DOHH2 (cell line): ENCODE results near the gene HIPK2.
A peak's percentile ranks its signal among the peaks of the same experiment; 100 is the strongest.

Experiments used
- H3F3A ChIP-seq: fragments of 200-600 bp; sonication (generic), shearing (Covaris generic); 2 replicates; pipeline ENCODE4 v1.6.0; 2016; ENCODE audit warnings: antibody characterized with exemption, mild to moderate bottlenecking; ENCODE audit not compliant: control insufficient read depth, insufficient read depth
- H3K27ac ChIP-seq: fragments of 200-600 bp; sonication (generic); 2 replicates; pipeline ENCODE4 v1.5.1; 2014; ENCODE audit warnings: low read depth, mild to moderate bottlenecking, low read length, moderate library complexity
- H3K27me3 ChIP-seq: fragments of 200-600 bp; sonication (generic); 2 replicates; pipeline ENCODE4 v1.6.1; 2014; ENCODE audit warnings: mild to moderate bottlenecking, low read length, mixed read lengths; ENCODE audit not compliant: control insufficient read depth
- H3K36me3 ChIP-seq: fragments of 200-600 bp; sonication (generic); 2 replicates; pipeline ENCODE4 v1.6.1; 2014; ENCODE audit warnings: mild to moderate bottlenecking, low read length, moderate library complexity, mixed read lengths; ENCODE audit not compliant: control insufficient read depth
- H3K4me1 ChIP-seq: fragments of 200-600 bp; sonication (generic); 2 replicates; pipeline ENCODE4 v1.6.1; 2014; ENCODE audit warnings: mild to moderate bottlenecking, low read length, mixed read lengths; ENCODE audit not compliant: control insufficient read depth
- H3K4me2 ChIP-seq: fragments of 200-600 bp; sonication (generic); 2 replicates; pipeline ENCODE4 v1.6.0; 2014; ENCODE audit warnings: mild to moderate bottlenecking, low read length, moderate library complexity
- H3K4me3 ChIP-seq: fragments of 200-600 bp; sonication (generic); 2 replicates; pipeline ENCODE4 v1.5.1; 2014; ENCODE audit warnings: mild to moderate bottlenecking, low read length, mixed read lengths
- H3K79me2 ChIP-seq: fragments of 200-600 bp; sonication (generic); 2 replicates; pipeline ENCODE4 v1.6.1; 2014; ENCODE audit warnings: mild to moderate bottlenecking, low read length, mixed read lengths; ENCODE audit not compliant: control insufficient read depth
- H3K9me2 ChIP-seq: fragments of 200-600 bp; sonication (generic); replicated peaks from 2 replicates; pipeline ENCODE4 v1.6.1; 2014; ENCODE audit warnings: mild to moderate bottlenecking, low read length, mixed read lengths; ENCODE audit not compliant: control insufficient read depth
- H3K9me3 ChIP-seq: fragments of 200-600 bp; sonication (generic); 2 replicates; pipeline ENCODE4 v1.6.1; 2014; ENCODE audit warnings: antibody characterized with exemption, low read length, mixed read lengths; ENCODE audit not compliant: control insufficient read depth, insufficient read depth
- H4K20me1 ChIP-seq: fragments of 200-600 bp; sonication (generic); 2 replicates; pipeline ENCODE4 v1.6.0; 2014; ENCODE audit warnings: low read depth, mild to moderate bottlenecking, antibody characterized with exemption, low read length, moderate library complexity; ENCODE audit not compliant: control insufficient read depth, insufficient read depth
- CTCF ChIP-seq: fragments of 200-600 bp; sonication (generic); IDR thresholded peaks from one replicate; pipeline ENCODE4 v1.5.1; 2014; ENCODE audit warnings: antibody characterized with exemption, mild to moderate bottlenecking, low read depth, low read length; ENCODE audit not compliant: poor library complexity, severe bottlenecking
- EZH2phosphoT487 ChIP-seq: fragments of 200-600 bp; sonication (generic); IDR thresholded peaks from 2 replicates; pipeline ENCODE4 v1.6.1; 2017; ENCODE audit warnings: borderline replicate concordance, mild to moderate bottlenecking, antibody characterized with exemption, low read length, moderate library complexity, mixed read lengths

The HIPK2 gene

DNA sequence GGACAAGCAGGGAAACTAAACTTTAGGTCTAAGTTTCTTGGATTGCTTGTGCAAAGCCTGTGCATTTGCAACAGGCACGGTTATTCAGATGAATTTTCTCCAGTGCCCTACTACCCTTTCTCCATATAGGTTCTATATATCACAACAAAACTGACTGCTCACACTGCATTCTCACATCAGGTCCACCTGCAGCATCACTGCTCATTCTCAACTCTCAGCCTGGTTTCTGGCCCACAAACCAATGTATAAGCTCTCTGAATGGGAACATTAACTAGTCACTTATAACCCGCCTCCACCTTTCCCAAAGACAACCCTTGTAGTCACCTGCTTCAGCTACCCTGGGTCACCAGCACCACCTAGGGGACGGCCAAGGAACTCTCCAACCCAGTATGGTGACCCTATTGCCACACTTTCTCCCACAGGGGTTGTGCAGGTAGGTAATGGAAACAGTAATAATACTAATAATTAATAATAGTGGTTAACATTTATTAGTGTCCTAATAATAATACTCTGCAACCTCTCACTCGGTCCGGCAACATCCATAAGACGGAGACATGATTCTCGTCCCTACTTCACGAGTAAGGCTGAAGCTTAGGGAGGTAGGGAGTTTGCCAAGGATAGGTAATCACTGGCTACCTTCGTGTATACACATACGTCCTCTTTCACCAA, 157.0 kb downstream of the HIPK2 start:
- H3K4me2 ChIP-seq: no peak overlapping the region
- H4K20me1 ChIP-seq: 0 out of 2 replicates have a peak, but pooled peaks cover 4% of the 10 kb centered on the region

DNA sequence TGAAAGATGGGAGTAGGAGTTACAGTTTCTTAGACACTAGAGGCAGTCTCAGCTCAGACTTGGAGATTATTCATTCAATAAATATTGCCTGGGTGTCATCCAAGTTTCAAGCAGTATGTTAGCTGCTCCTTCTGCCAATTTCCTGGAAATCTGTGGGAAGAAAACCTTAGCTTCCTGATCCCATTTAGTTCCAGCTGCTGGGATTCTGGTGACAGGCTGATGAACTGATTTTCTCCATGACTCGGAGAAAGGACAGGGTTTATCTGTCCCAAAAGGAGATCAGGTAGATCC, 158.5 kb downstream of the HIPK2 start:
- H3K36me3 ChIP-seq: no peaks in the 10 kb centered on the region
- H3K4me2 ChIP-seq: no peak overlapping the region
- TF ChIP-seq CTCF (no peak), EZH2phosphoT487 (no peak)
- no peaks in the 10 kb centered on the region for H3K4me1 ChIP-seq
- H3K9me2 ChIP-seq: no peaks in the 10 kb centered on the region
- H3F3A ChIP-seq: no peaks in the 10 kb centered on the region
- H4K20me1 ChIP-seq: no peaks in the 10 kb centered on the region
- no peak overlapping the region for H3K4me3 ChIP-seq
- no peaks in the 10 kb centered on the region for H3K79me2 ChIP-seq
- no peaks in the 10 kb centered on the region for H3K9me3 ChIP-seq
- H3K27me3 ChIP-seq: no peaks in the 10 kb centered on the region
- no peak overlapping the region for H3K27ac ChIP-seq

More for the DNA sequence above, 157.0 kb downstream of the HIPK2 start:
- H3K9me2 ChIP-seq: no peaks in the 10 kb centered on the region
- no peaks in the 10 kb centered on the region for H3F3A ChIP-seq
- H3K9me3 ChIP-seq: no peaks in the 10 kb centered on the region
- no peaks in the 10 kb centered on the region for H3K36me3 ChIP-seq
- H3K27me3 ChIP-seq: no peaks in the 10 kb centered on the region
- no peak overlapping the region for H3K27ac ChIP-seq
- no peaks in the 10 kb centered on the region for H3K4me1 ChIP-seq
- H3K4me3 ChIP-seq: no peak overlapping the region
- no peaks in the 10 kb centered on the region for H3K79me2 ChIP-seq
- TF ChIP-seq CTCF (peak; percentile 78), EZH2phosphoT487 (no peak)

GRCh38 chr7:139618482-139619366, 159.1 kb downstream of the HIPK2 start:
- TF ChIP-seq CTCF: peak; percentile 56
- TF ChIP-seq EZH2phosphoT487: no peak
- no peaks in the 10 kb centered on the region for H3K27me3 ChIP-seq
- no peaks in the 10 kb centered on the region for H3K9me2 ChIP-seq

More at GRCh38 chr7:139618482-139619366, 159.1 kb downstream of the HIPK2 start:
- H3F3A ChIP-seq: no peaks in the 10 kb centered on the region
- no peaks in the 10 kb centered on the region for H3K4me1 ChIP-seq
- no peak overlapping the region for H3K4me2 ChIP-seq
- no peaks in the 10 kb centered on the region for H4K20me1 ChIP-seq
- no peaks in the 10 kb centered on the region for H3K36me3 ChIP-seq
- no peaks in the 10 kb centered on the region for H3K79me2 ChIP-seq
- H3K27ac ChIP-seq: no peak overlapping the region
- no peak overlapping the region for H3K4me3 ChIP-seq
- no peaks in the 10 kb centered on the region for H3K9me3 ChIP-seq
